SK-N-SH treated with all-trans-retinoic acid at 6 μM for 48 hours (cell line): ENCODE results near the gene ZSCAN30.
A peak's percentile ranks its signal among the peaks of the same experiment; 100 is the strongest.
"Not testable (repeated sequence)": the region's sequence is repeated elsewhere in the genome, so short reads cannot be mapped to it uniquely, and the experiment has no call there.

Experiments
- ATAC-seq: fragments of 200-7000 bp; cut with Tn5 transposase; 3 replicates; pipeline ENCODE4 v1.9.1; 2020; ENCODE audit warnings: mild to moderate bottlenecking, moderate library complexity
- ARNTL ChIP-seq: fragments of 450-650 bp; formaldehyde crosslinking; IDR thresholded peaks from 2 replicates; pipeline ENCODE4 v1.5.0; 2020; ENCODE audit warnings: low read depth, mild to moderate bottlenecking, moderate library complexity, borderline replicate concordance
- BACH2 ChIP-seq: fragments of 250-450 bp; sonication (Bioruptor Pico); IDR thresholded peaks from 2 replicates; pipeline ENCODE4 v1.9.0; 2021; ENCODE audit warnings: mild to moderate bottlenecking, borderline replicate concordance
- CREB5 ChIP-seq: fragments of 250-450 bp; sonication (Bioruptor Pico); IDR thresholded peaks from 2 replicates; pipeline ENCODE4 v1.5.1; 2020; ENCODE audit warnings: low read depth, mild to moderate bottlenecking, moderate library complexity
- CSDC2 ChIP-seq: fragments of 250-450 bp; sonication (Bioruptor Pico); IDR thresholded peaks from 2 replicates; pipeline ENCODE4 v1.5.0; 2020; ENCODE audit warnings: mild to moderate bottlenecking, moderate library complexity
- CSRNP3 ChIP-seq: fragments of 250-450 bp; sonication (Bioruptor Pico); IDR thresholded peaks from 2 replicates; pipeline ENCODE4 v1.5.1; 2021; ENCODE audit warnings: mild to moderate bottlenecking, moderate library complexity
- ESRRG ChIP-seq: fragments of 250-450 bp; sonication (Bioruptor Pico); IDR thresholded peaks from 2 replicates; pipeline ENCODE4 v1.6.1; 2021; ENCODE audit warnings: mild to moderate bottlenecking
- ISL1 ChIP-seq: fragments of 250-450 bp; sonication (Bioruptor Pico); IDR thresholded peaks from 2 replicates; pipeline ENCODE4 v2.1.2; 2022; ENCODE audit warnings: mild to moderate bottlenecking, moderate library complexity
- PPARA ChIP-seq: fragments of 250-450 bp; sonication (Bioruptor Pico); IDR thresholded peaks from 2 replicates; pipeline ENCODE4 v1.5.0; 2020; ENCODE audit warnings: mild to moderate bottlenecking, borderline replicate concordance
- RARB ChIP-seq: fragments of 250-450 bp; sonication (Bioruptor Pico); IDR thresholded peaks from 2 replicates; pipeline ENCODE4 v1.8.0; 2021; ENCODE audit warnings: mild to moderate bottlenecking, moderate library complexity
- SNAI2 ChIP-seq: fragments of 250-450 bp; sonication (Bioruptor Pico); IDR thresholded peaks from 2 replicates; pipeline ENCODE4 v1.5.0; 2020; ENCODE audit warnings: mild to moderate bottlenecking, moderate library complexity
- TCF4 ChIP-seq: fragments of 250-450 bp; sonication (Bioruptor Pico); IDR thresholded peaks from 2 replicates; pipeline ENCODE4 v1.8.0; 2021; ENCODE audit warnings: mild to moderate bottlenecking, moderate library complexity, borderline replicate concordance
- TOX ChIP-seq: fragments of 250-450 bp; sonication (Bioruptor Pico); IDR thresholded peaks from 2 replicates; pipeline ENCODE4 v1.8.0; 2021; ENCODE audit warnings: mild to moderate bottlenecking, moderate library complexity, borderline replicate concordance
- TSHZ2 ChIP-seq: fragments of 250-450 bp; sonication (Bioruptor Pico); IDR thresholded peaks from 2 replicates; pipeline ENCODE4 v1.5.0; 2020; ENCODE audit warnings: mild to moderate bottlenecking, moderate library complexity
- ZFP3 ChIP-seq: fragments of 250-450 bp; sonication (Bioruptor Pico); IDR thresholded peaks from 2 replicates; pipeline ENCODE4 v1.5.0; 2020; ENCODE audit warnings: mild to moderate bottlenecking, moderate library complexity
- ZFP30 ChIP-seq: fragments of 450-650 bp; formaldehyde crosslinking; IDR thresholded peaks from 2 replicates; pipeline ENCODE4 v1.5.0; 2022; ENCODE audit warnings: mild to moderate bottlenecking, moderate library complexity
- ZNF565 ChIP-seq: fragments of 450-650 bp; formaldehyde crosslinking; conservative IDR thresholded peaks from 2 replicates; pipeline ENCODE4 v1.5.0; 2020; ENCODE audit warnings: low read depth, mild to moderate bottlenecking, moderate library complexity
- ZNF70 ChIP-seq: fragments of 450-650 bp; formaldehyde crosslinking; IDR thresholded peaks from 2 replicates; pipeline ENCODE4 v1.5.0; 2020; ENCODE audit warnings: mild to moderate bottlenecking, moderate library complexity
- ZNF8 ChIP-seq: fragments of 450-650 bp; formaldehyde crosslinking; IDR thresholded peaks from 2 replicates; pipeline ENCODE4 v1.5.0; 2020; ENCODE audit warnings: mild to moderate bottlenecking, moderate library complexity
- TF ChIP-seq, protein P1 (sequence below): fragments of 250-450 bp; sonication (Bioruptor Pico); IDR thresholded peaks from 2 replicates; pipeline ENCODE4 v1.8.0; 2020; ENCODE audit warnings: mild to moderate bottlenecking, moderate library complexity, borderline replicate concordance

ZSCAN30 gene

DNA sequence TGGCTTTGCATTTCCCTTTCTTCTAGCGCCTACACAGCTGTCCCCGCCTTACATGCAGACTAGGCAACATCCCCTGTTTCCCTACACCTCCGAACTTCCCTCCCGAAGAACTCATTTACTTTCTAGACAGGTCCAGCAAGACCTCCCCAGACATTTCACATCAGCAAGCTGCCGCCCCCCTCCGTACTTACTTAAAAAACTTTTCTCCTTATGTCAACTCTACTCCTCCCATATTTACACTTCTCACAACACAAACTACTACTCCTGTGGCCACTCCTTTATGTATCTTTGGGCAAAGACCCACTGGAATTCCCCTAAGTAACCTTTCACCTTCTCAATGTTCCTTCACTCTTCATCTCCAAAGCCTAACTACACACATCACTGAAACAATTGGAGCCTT is 69.6 kb downstream of the ZSCAN30 start (continued):
- TF ChIP-seq ZFP30 (CRISPR knock-in tag) (no peak), ZNF70 (CRISPR knock-in tag) (no peak), ZNF565 (no peak)

- ATAC-seq, result not testable (repeated sequence)
Measured at GRCh38 chr18:35219331-35219730, 70.7 kb downstream of the ZSCAN30 start.

DNA sequence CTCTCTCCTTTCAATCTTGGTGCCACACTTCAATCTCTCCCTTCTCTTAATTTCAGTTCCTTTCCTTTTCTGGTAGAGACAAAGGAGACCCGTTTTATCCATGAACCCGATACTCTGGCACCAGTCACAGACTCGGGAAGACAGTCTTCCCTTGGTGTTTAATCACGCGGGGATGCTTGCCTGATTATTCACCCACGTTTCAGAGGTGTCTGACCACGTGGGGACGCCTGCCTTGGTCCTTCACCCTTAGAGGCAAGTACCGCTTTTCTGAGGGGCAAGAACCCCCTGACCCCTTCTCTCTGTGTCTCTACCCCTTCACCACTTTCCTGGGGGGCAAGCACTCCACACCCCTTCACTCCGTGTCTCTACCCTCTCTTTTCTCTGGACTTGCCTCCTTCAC is 73.4 kb downstream of the ZSCAN30 start:
- not testable (repeated sequence) for ATAC-seq

DNA sequence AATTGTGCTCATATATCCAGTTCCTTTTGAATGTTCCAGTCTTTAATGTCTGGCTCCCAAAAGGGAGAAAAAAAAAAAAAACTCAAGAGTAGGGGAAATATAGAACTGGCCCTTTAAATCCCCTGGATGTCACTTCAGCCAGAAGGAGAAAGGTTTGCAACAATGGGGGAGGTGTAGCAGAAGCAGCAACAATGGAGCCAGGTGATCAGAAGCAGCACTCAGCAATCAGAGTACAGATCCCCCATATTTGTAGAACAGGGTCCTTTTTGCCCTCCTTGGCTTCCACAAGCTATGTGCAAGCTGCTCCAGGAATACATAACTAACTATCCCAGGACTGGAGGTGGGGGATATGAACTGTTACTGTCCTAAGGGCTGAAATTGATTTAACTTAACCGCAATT is 75.0 kb downstream of the ZSCAN30 start:
- ATAC-seq, result no peak
- no peak for TF ChIP-seq ESRRG (CRISPR knock-in tag)

- ATAC-seq, result not testable (repeated sequence)
Measured at GRCh38 chr18:35205746-35206458, 84.1 kb downstream of the ZSCAN30 start.

GRCh38 chr18:35205199-35205712 is 84.8 kb downstream of the ZSCAN30 start:
- peak; percentile 35; the same call in 1 of the 2 replicates for TF ChIP-seq ZNF8
- TF ChIP-seq PPARA (CRISPR knock-in tag), result no peak
- no peak for ATAC-seq

DNA sequence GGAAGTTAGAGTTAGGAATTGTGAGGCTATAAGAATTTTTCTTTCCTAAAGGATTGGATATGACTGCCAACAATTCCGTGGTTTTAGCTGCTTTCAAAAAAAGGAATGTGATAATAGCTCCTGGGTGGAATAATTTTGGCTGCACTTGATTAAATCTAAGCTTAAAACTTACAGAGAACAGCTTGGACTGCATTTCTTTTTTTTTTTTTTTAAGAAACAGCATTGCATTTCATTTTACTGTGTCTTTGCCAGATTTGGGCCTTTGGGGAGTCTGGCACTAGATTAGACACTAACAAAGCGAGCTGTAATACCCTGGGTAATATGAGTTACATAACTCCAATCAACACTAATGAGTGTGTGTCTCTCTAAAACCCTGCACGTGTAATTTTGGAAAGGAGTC is 87.0 kb downstream of the ZSCAN30 start:
- ATAC-seq, result no peak

More for the DNA sequence above, 87.0 kb downstream of the ZSCAN30 start:
- TF ChIP-seq ARNTL (CRISPR knock-in tag) (no peak), ZNF565 (no peak), PPARA (CRISPR knock-in tag) (no peak), RARB (CRISPR knock-in tag) (no peak), TSHZ2 (CRISPR knock-in tag) (no peak), CSDC2 (CRISPR knock-in tag) (no peak), SNAI2 (no peak), ZNF8 (no peak), CREB5 (no peak), ZFP3 (CRISPR knock-in tag) (no peak), TCF4 (CRISPR knock-in tag) (no peak), TOX (CRISPR knock-in tag) (no peak), CSRNP3 (CRISPR knock-in tag) (no peak), ISL1 (CRISPR knock-in tag) (no peak), BACH2 (no peak)
- TF ChIP-seq, protein P1, sequence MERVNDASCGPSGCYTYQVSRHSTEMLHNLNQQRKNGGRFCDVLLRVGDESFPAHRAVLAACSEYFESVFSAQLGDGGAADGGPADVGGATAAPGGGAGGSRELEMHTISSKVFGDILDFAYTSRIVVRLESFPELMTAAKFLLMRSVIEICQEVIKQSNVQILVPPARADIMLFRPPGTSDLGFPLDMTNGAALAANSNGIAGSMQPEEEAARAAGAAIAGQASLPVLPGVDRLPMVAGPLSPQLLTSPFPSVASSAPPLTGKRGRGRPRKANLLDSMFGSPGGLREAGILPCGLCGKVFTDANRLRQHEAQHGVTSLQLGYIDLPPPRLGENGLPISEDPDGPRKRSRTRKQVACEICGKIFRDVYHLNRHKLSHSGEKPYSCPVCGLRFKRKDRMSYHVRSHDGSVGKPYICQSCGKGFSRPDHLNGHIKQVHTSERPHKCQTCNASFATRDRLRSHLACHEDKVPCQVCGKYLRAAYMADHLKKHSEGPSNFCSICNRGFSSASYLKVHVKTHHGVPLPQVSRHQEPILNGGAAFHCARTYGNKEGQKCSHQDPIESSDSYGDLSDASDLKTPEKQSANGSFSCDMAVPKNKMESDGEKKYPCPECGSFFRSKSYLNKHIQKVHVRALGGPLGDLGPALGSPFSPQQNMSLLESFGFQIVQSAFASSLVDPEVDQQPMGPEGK (CRISPR knock-in tag), result no peak
- TF ChIP-seq, all 23 proteins: peak for 0
